GM21619 (cell line): ENCODE measurements around the gene TNS4.

Source experiments
- ATAC-seq: cut with Tn5 transposase; IDR thresholded peaks from one replicate; pipeline ENCODE4 v1.9.1; 2021; ENCODE audit not compliant: unreplicated experiment

The TNS4 gene

DNA sequence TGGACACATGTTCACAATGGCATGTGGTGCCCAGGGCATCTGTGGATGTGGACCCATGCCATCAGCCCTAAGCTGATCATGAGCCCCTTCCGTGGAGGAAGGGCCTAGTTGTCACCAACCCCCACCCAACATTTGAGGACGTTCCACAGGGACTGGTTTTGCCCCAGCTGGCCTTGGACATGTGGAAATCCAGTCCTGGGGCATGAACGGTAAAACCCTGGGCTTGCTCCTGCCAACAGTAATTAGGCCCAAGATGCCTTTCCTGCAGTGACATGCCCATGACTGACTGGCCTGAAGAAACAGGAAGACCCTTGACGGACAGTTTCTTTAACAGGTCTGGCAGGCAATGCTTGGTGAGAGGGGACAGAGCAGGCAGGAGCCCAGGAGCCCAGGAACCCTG lies 7.7 kb downstream of the TNS4 start:
- no peak for ATAC-seq

- ATAC-seq, result no peak
Measured at GRCh38 chr17:40491486-40491885, 9.9 kb downstream of the TNS4 start.

GRCh38 chr17:40490982-40491381 lies 10.4 kb downstream of the TNS4 start:
- ATAC-seq, result no peak

DNA sequence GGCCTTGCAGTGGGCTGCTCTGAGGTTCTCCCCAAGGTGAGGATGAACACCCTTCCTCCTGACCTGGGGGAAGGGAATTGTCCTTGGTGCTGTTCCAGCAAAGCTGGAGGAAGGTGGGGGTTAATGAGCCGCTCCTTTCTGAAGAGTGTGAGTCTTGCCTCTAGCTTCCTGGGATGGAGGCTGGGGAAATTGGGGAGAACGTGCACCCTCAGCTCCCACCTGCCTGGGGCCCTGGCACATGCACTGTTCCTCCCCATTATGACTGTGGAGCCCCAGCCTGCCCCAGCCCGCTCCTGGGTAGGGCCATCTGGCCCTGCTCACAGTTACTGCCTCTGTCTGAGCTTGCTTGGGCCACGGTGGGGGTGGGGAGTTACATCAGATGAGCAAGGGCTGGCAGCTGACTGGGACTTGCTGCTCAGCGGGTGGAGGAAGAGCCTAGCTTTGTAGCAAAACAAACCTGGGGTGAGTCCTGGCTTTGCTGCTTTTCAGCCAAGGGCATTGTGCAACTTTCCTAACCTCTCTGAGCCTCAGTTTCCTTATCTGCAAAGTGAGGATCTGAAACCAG lies 11.1 kb downstream of the TNS4 start:
- ATAC-seq, result no peak

DNA sequence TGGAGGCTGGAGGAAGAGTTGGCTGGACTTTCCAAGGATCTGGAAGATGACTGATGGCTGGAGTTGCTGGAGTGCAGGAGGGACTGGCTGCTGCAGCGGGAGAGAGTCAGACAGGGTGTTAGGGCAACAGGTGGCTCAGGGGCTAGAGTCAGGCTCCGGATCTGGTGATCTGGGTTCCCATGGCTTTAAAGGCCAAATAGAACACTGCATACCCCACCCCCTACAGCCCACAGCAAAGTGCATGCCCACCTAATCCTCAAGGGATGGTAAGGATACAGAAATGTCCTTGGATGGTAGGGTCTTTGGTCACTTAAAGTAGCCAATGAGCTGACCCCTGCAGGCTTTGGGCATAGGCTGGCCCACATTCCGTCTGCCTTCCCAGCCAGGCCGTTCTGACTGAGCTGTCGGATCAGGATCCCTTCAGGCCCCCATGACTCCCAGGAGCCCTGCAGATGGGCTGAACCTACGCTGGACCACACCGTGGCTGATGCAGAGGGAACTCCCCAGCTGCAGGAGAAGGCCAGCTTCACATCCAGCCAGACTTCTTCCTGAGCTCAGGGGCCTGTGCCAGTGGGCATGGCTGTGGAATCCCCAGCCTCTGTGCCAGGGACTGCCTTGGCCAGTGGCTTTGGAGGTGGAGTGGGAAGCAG lies 13.9 kb downstream of the TNS4 start:
- ATAC-seq, result no peak

DNA sequence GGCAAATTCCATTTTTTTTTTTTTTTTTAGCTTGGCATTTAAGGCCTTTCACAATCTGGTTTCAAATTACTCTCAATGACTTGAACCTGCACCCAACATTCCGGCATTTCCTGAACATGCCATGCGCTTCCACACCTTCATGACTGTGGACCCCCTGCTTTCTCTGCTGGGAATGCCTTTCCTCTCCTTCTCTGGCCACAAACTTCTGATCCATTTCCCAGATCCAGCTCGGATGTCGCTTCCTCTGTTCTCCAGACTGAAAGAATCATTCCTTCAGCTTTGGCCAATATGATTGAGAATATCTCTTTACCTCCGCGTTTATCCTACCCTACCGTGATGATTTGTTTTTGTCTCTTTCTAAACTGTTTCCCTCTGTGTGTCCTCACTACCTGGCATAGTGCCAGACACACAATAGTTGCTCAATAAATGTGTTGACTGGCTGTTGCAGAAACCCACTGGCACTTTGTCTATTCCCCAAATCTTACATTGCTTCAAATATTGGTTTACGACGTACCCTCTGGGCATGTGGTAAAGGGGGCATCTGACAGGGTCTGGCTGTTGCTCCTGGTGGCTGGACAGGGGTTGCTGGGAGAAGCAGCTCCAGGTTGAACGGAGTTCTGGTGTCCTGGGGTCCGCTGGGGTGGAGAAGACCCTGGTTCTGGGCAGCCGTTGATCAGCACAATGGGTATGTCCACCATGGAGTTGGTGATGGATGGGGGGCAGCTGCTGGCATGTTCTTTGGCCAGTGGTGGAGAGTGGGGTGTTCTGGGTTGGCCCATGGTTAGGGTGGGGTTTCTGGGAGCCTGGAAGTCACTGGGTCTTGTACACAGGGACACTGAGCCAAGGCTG lies 14.7 kb downstream of the TNS4 start:
- no peak for ATAC-seq

- no peak for ATAC-seq
Measured at GRCh38 chr17:40485851-40486521, 15.4 kb downstream of the TNS4 start.

GRCh38 chr17:40484973-40485530 lies 16.4 kb downstream of the TNS4 start:
- no peak for ATAC-seq

DNA sequence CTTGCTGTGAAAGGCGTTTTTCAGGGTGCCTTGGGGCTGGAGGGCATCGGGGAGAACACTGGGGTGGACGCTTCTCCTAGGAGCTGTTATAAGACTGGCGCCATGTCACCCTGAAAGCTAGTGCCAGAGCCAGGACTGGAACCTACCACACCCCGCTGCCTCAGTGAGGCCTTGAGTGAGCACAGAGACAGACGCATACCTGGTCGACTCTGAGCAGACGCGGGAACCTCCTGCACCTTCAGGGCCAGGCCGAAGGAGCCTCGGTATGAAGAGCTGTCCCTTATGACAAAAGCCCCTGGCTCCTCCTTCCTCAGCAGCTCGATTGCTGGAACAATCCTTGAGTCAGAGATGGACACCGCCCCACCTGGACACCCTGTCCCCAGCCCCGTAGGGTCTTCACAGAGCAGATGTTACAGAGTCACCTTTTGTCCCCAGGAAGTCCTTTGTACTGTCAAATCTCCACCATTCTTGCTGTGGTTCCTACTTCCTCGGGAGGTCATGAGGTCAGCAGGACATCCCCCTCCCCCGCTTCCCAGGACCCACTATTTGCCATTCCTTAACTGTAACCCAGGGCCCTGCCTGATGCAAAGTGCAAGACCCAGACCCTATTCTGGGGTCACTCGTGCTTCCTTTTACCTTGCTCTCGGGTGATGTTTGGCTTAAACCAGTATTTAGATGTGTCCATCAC lies 17.0 kb downstream of the TNS4 start:
- no peak for ATAC-seq

GRCh38 chr17:40483679-40484078 lies 17.7 kb downstream of the TNS4 start:
- no peak for ATAC-seq

DNA sequence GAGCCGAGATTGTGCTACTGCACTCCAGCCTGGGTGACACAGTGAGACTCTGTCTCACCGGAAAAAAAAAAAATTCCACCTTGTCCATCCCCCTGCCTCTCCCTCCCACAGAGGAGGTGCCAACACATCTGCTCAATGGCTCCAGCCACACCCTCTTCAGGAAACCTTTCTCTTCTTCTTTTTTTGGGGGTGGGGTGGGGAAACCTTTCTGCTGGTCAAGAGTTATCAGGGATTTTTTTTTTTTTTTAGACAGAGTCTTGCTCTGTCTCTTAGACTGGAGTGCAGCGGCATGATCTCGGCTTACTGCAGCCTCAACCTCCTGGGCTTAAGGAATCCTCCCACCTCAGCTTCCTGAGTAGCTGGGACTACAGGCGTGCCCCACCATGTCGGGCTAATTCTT lies 18.7 kb downstream of the TNS4 start:
- no peak for ATAC-seq

GRCh38 chr17:40481106-40481505 lies 20.3 kb downstream of the TNS4 start:
- ATAC-seq, result no peak

- ATAC-seq, result no peak
Measured at GRCh38 chr17:40480501-40481003, 20.9 kb downstream of the TNS4 start.

DNA sequence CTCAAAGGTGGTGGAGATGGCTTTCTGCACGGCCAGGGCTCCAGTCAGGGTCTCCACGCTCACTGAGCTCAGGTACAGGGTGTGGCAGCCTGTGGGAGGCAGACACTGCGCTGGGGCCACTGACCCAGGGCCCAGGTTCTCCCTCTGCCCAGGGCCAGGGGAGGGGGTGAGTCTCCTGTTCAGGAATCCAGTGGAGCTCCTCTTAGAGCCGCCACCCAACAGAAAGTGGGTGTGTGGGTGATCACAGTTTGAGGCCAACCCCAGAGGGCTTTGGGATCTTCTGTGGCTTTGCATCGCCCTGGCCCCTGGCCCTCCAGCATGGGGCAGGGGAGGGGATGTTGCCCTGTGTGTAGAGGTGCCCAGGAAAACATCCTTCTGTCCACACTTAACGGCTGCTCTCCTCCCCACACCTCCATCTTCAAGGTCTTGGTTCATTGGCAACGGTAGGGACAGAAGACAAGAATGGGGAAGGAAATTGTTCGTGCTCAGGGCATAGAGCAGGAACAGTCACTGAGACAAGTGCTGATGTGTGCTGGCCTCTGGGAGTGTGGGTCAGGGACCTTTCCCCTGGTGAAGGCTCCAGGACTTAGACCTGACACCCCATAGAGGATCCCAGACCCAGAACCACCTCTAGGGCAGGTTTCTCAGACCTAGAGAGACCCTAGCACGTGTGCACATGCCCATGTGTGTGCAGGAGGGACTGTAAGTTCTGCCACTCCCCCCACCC lies 21.5 kb downstream of the TNS4 start:
- ATAC-seq, result no peak

- ATAC-seq, result no peak
Measured at GRCh38 chr17:40478486-40478885, 22.9 kb downstream of the TNS4 start.

DNA sequence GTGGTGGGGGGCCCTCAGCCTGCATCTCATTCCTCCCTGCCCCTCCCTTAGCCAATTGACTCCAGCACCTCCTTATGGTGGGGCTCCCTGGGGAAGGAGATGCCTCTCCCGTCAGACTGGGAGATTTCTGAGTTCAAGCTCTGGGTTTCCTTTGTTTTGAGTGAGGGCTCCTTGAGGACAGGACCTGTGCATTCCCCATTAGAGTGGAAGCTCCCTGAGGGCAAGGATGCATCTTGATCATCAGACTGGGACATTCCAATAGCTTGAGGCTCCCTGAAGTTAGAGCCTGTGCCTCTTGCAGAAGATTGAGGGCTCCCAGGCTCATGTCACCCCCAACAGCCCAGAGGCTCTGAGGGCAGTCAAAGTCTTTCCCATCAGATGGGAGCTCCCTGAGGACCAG lies 23.6 kb downstream of the TNS4 start:
- no peak for ATAC-seq

DNA sequence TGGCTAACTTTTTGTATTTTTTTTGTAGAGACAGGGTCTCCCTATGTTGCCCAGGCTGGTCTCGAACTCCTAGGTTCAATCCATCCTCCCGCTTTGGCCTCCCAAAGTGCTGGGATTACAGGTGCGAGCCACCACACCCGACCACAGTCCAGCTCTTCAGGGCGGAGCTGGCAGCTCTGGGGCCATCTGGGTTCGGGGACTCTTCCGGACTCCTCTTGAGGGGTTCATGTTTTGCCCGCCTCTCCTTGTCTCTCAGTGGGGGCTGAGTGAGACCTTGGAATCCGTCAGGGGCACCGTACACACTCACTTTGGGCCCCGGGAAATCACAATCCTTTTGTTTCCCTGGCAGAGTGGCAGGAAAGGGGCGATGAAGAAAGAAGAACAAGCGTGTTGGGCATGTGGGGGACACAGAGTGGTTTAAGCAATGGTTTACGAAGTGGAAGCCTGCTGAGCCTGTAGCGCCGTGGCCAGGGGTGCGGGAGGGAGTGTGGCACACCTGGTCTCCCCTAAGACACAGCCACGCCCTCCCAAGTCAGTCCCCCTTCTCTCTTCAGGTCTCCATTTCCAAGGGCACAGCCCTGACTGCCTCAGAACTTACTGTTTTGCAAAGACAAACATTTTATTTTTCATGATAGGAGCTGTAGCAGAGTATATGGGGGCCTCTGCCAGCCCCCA lies 26.1 kb downstream of the TNS4 start:
- no peak for ATAC-seq

DNA sequence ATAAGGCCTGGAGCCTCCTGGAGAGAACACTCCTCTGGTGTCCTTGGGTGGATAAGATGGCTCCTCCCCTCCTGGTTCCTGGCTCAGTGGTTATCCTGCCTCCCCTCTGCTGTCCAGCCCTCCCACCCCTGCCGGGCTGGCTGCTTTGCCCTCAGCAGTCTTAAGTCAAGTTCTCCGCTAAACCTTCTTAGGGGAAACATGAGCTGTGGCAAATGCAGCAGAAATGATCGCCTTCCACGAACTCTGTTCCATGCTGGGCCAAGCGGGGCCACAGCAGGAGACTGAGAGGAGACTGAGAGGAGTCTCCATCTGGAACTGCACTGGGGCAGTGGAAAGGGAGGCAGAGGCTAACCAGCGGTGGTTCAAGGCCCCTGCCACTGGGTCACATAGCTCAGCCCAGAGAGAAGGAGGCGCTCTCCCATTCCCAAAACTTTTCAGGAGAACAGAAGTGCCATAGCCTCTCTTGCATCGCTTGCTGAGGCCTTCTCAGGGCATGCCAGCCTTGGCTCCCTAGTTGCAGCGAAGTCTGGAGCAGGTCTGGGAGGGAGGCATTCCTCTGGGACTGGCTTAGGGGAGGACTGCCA lies 26.9 kb downstream of the TNS4 start:
- ATAC-seq, result no peak
